Adipose tissue (tissue), 3 donors: Measurements from ENCODE around the gene PTPRN2. TPM values are rescaled to one million over a fixed set of nuclear protein-coding genes. Genes with fewer than 3 reads are reported as not detected.

Experiments used
- H3K27ac ChIP-seq: one replicate; pipeline ENCODE4 v1.5.1; 2013; ENCODE audit warnings: low read depth, low read length
- WGBS, 3 donors: extraction: QIAGEN DNeasy Blood & Tissue Kit; methylation state at CpG; one replicate each; pipeline ENCODE4 v1.1.7; 2013; 5-methylcytosine and 5-hydroxymethylcytosine counted together
- polyA plus RNA-seq, 3 donors: library from polyadenylated mRNA; stranded (reverse); fragments of 200-250 nt; gene quantifications; one replicate each; pipeline ENCODE4 v1.2.3, GENCODE V29; 2013
- donor health status: healthy with polysubstance abuse.
- donor health status: Bipolar disorder and iron deficiency.
- donor health status: healthy.

PTPRN2 gene
- polyA plus RNA-seq, 3 donors, result 3.7 to 8.0 (median 7.3) TPM

- WGBS, 3 donors, result 82 to 84% (median 83%) methylated on average over 17 of the region's 17 CpGs
- H3K27ac ChIP-seq, result no peak overlapping the region
These were observed 262.9 kb downstream of the PTPRN2 start for GRCh38 chr7:158324397-158325360.

DNA sequence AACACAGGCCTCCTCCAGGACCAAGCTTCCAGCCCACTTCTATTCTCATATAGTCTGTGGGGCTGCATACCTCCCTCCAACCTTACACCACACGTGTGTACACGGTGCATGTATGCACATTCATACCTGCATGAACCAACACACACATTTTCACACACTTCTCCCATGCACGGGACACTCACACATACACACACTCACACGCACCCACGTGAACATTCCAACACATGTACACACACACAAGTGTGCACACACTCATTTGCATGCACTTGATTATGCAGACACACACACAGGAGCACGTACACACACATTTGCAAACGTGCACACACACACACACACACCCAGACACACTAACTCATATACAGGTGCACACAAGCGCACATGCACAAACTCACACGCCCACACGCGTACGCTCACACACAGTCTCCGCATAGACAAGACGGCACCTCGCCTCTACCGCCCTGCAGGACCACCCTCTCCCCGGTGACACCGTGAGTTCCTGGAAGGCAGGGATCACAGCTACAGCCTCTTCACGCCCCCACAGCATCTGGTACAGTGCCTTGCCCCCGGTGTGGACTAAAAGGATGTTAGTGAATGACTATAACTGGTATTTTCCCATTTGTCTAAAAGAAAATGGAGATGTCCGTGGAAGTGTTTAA, 263.8 kb downstream of the PTPRN2 start:
- 82 to 89% (median 83%) methylated on average over 21 of the region's 21 CpGs for WGBS, 3 donors
- H3K27ac ChIP-seq, result no peak overlapping the region

DNA sequence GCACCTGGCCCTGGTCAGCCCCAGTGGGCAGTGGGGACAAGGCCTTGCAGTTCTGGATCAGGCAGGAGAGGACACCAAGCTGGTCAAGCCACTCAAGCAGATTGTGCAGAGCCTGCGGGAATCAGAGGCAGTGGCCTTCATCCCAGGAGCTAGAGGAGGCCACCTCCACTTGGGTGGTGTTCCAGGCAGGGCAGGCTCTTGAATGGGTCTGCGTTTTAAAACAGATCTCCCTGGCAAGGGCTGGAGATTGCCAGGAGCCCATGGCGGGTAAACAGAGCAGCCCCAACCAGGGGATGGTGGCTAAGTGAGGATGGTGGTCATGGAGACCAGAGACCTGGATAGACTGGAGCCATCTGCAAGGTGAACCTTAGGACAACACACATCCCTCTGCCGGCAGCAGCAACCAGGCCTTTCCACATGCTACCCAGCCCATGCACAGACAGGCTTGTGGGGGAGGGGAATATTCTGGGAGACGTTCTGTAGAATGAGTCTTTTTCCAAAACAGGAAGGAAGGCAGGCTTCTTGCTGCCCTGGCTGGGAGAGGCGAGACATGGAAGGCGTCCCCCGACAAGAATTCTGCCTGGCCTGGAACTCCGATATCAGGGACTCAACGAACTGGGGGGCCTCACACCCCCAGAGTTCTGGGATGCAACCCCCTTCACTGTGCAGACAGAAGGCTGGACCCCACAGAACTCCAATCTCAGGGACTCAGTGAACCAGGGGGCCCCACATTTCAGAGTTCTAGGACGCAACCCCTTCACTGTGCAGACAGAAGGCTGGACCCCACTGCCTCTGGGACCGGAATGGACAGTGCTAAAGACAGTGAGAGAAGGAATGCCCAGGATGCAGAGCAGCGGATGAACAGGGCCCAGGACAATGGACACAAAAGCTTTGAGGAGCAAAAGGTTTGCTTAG, 264.8 kb downstream of the PTPRN2 start:
- 44 to 70% (median 52%) methylated on average over 13 of the region's 13 CpGs for WGBS, 3 donors
- H3K27ac ChIP-seq, result no peak overlapping the region

- 81 to 84% (median 84%) methylated on average over 29 of the region's 29 CpGs for WGBS, 3 donors
- no peak overlapping the region for H3K27ac ChIP-seq
These were observed 265.5 kb downstream of the PTPRN2 start for GRCh38 chr7:158321936-158322615.

GRCh38 chr7:158321056-158321700, 266.4 kb downstream of the PTPRN2 start:
- 84 to 90% (median 88%) methylated on average over 28 of the region's 28 CpGs for WGBS, 3 donors

DNA sequence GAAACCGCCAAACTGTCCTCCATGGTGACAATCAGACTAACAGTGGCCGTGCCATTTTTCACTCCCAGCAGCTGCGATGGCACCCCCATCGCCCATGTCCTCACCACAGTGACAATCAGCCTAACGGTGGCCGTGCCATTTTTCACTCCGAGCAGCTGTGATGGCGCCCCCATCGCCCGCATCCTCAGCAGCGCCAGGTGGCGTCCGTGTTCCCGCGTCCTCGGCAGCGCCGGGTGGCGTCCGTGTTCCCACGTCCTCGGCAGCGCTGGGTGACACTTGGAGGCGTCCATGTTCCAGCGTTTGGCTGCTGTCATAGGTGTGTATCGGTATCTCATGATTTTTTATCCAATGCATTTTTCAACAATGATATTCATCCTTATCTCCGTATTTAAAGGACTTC, 267.3 kb downstream of the PTPRN2 start:
- no peak overlapping the region for H3K27ac ChIP-seq
- 86 to 91% (median 88%) methylated on average over 26 to 27 of the region's 27 CpGs for WGBS, 3 donors

More at GRCh38 chr7:158321056-158321700, 266.4 kb downstream of the PTPRN2 start:
- H3K27ac ChIP-seq, result no peak overlapping the region

GRCh38 chr7:158318511-158318913, 269.1 kb downstream of the PTPRN2 start:
- no peak overlapping the region for H3K27ac ChIP-seq
- WGBS, 3 donors, result 84 to 88% (median 84%) methylated on average over 22 of the region's 22 CpGs

DNA sequence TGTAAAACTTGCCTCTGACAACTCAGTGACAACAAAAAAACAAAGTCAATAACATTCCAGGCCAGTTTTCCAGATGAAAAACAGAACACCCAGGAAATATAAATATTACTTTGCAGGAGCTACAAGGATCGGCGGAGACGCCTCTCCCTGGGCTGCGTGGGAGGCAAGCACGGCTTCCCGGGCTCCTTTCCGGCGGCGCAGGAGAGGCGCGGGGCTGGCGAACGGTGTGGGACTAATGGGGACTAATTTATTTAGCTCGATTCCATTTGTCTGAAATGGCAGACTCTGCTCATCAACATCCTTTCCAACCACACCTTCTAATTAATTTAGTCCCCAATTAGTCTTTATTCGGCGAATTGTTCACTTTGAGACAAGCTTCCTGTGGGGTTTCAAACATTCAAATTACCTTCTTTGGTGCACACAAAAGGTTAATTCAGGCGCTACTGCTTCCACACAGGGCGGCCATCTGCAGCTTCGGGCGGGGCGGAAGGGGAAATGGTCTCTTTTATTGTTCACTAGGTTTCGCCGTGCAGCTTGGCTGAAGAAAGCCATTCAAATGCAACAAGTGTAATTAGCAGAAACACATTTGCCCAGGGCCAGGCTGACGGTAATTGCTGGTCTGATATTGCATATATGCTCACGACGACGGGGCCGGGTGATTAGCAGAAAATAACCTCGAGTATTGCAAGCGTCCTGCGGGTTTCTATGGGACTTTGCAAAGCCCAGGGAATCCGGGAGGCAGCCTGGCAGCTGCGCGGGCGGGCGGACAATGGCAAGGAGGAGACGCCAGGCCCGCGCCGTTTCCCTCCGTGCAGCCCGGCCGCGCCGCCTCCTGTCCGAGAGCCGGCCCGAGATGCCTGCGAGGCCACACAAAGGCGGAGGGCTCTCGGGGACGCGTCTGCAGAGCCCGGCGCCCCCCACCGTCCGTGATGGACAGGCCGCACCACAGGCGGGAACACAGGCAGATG, 270.1 kb downstream of the PTPRN2 start:
- H3K27ac ChIP-seq, result no peak overlapping the region
- 19 to 54% (median 28%) methylated on average over 59 of the region's 59 CpGs for WGBS, 3 donors

- H3K27ac ChIP-seq, result no peak overlapping the region
- 93 to 95% (median 93%) methylated on average over 31 to 35 of the region's 35 CpGs for WGBS, 3 donors
These were observed 271.1 kb downstream of the PTPRN2 start for GRCh38 chr7:158316466-158317031.

DNA sequence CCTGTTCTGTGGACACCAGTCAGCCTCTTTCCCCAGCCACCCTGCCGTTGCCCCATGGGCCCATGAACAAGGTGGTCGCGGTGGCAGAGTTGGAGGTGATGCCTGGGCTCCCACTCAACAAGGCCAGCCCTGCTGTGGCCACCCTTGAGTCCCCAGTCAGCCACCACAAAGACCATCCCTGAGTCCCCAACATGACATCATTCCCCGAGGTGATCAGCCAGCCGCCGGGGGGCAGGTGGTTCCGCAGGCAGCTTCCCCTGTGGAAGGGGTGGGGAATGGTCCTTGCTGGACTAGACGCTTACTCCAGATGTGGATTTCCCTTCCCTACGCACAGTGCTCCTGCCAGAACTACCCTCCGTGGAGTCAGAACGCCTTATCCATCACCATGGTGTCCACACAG, 271.7 kb downstream of the PTPRN2 start:
- WGBS, 3 donors, result 94 to 96% (median 96%) methylated on average over 11 of the region's 11 CpGs
- no peak overlapping the region for H3K27ac ChIP-seq

- 91 to 93% (median 91%) methylated on average over 11 of the region's 11 CpGs for WGBS, 3 donors
- no peak overlapping the region for H3K27ac ChIP-seq
These were observed 272.3 kb downstream of the PTPRN2 start for GRCh38 chr7:158315326-158315725.

DNA sequence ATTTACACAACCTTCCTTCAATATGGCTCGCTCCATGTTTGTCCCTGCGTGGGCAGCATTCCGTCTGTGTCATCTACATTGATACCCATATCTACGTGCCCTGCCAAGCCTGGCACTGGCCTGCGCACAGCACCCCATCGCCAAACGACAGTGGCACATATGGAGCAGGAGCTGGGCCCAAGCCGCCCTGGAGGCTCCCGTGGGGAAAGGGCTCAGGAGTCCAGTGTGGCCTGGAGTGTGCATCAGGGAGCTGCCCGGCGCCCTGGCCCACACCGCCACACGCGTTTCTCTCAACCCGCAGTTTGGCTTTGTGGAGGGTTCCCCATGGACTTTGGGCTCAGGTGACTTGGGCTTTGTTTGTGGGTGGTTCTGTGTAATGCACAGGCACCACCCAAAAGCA, 273.2 kb downstream of the PTPRN2 start:
- H3K27ac ChIP-seq, result no peak overlapping the region
- WGBS, 3 donors, result 94 to 96% (median 95%) methylated on average over 15 of the region's 15 CpGs

DNA sequence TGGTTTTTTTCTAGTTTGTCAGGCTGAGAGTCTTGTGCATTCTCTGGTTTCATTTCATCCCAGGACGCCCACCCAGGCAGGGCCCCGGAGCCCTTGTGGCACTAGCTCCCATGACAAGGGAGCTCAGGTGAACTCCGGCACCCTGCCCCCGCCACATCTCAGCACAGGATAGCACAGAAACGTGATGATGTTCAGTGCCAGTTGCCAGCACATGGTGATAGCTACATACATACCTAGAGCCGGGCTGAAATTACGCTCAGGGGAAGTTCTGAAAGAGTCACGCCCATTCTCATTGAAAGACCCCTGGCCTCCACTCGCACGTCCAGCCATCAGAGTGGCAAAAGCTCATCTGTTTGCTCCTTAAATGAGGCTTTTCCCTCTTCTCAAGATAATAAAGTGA, 273.7 kb downstream of the PTPRN2 start:
- WGBS, 3 donors, result 88 to 92% (median 92%) methylated on average over 10 of the region's 10 CpGs
- H3K27ac ChIP-seq, result no peak overlapping the region

- WGBS, 3 donors, result 95 to 98% (median 97%) methylated on average over 10 of the region's 10 CpGs
- H3K27ac ChIP-seq, result no peak overlapping the region
These were observed 274.8 kb downstream of the PTPRN2 start for GRCh38 chr7:158312789-158313188.

DNA sequence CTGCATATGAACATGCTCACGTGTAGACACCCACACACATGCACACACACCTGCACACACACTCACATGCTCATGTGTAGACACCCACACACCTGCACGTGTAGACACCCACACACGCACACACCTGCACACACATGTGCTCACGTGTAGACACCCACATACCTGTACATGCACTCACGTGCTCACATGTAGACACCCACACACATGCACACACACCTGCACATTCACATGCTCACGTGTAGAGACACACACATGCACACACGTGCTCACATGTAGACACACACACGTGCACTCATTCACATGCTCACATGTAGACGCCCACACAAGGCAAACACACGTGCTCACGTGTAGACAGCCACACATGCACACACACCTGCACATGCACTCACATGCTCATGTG, 275.8 kb downstream of the PTPRN2 start:
- H3K27ac ChIP-seq, result no peak overlapping the region
- WGBS, 3 donors, result 82 to 91% (median 86%) methylated on average over 11 of the region's 11 CpGs
